K562 (cell line): ENCODE measurements around the gene MATCAP1. TPM values are rescaled to one million over a fixed set of nuclear protein-coding genes. Genes with fewer than 3 reads are reported as not detected.

Source experiments
- ESRRA ChIP-seq: fragments of 450-650 bp; IDR thresholded peaks from 2 replicates; pipeline ENCODE4 v1.6.1; 2014; ENCODE audit warnings: low read depth, mild to moderate bottlenecking, moderate library complexity, borderline replicate concordance
- GATA2 ChIP-seq: sonication (generic); formaldehyde crosslinking; IDR thresholded peaks from 2 replicates; pipeline ENCODE4 v1.4.0; 2020; ENCODE audit warnings: mild to moderate bottlenecking, missing genetic modification reagents
- HLTF ChIP-seq: fragments of 450-650 bp; IDR thresholded peaks from 2 replicates; pipeline ENCODE4 v1.6.1; 2016
- HNRNPUL1 ChIP-seq: fragments of 200-400 bp; formaldehyde crosslinking; IDR thresholded peaks from 2 replicates; pipeline ENCODE4 v1.6.1; 2017; ENCODE audit warnings: low read length
- KAT2B ChIP-seq: IDR thresholded peaks from one replicate; pipeline ENCODE4 v1.6.1; 2012; ENCODE audit warnings: low read depth, mild to moderate bottlenecking, control low read depth, inconsistent platforms, low read length, moderate library complexity
- LEF1 ChIP-seq: fragments of 450-650 bp; IDR thresholded peaks from 2 replicates; pipeline ENCODE4 v1.6.1; 2016; ENCODE audit warnings: mild to moderate bottlenecking
- PHTF2 ChIP-seq: fragments of 250-450 bp; sonication (Bioruptor Pico); IDR thresholded peaks from 2 replicates; pipeline ENCODE4 v1.5.0; 2021; ENCODE audit warnings: mild to moderate bottlenecking
- SMARCE1 ChIP-seq: fragments of 450-650 bp; IDR thresholded peaks from 2 replicates; pipeline ENCODE4 v1.7.1; 2016; ENCODE audit warnings: mild to moderate bottlenecking
- SRSF7 ChIP-seq: fragments of 200-400 bp; formaldehyde crosslinking; optimal IDR thresholded peaks from 2 replicates; pipeline ENCODE3; 2017; ENCODE audit warnings: mild to moderate bottlenecking, low read depth, low read length
- TRIM28 ChIP-seq: fragments of 450-650 bp; IDR thresholded peaks from 2 replicates; pipeline ENCODE4 v1.6.1; 2017
- ZBTB49 ChIP-seq: sonication (generic); formaldehyde crosslinking; IDR thresholded peaks from 2 replicates; pipeline ENCODE4 v1.8.0; 2022; ENCODE audit warnings: missing genetic modification reagents, mild to moderate bottlenecking, borderline replicate concordance
- ZNF354B ChIP-seq: fragments of 250-450 bp; sonication (Bioruptor Pico); IDR thresholded peaks from 2 replicates; pipeline ENCODE4 v1.4.0; 2020
- ZNF407 ChIP-seq: fragments of 450-650 bp; IDR thresholded peaks from 2 replicates; pipeline ENCODE4 v1.6.1; 2016; ENCODE audit warnings: low read depth
- ZNF57 ChIP-seq: fragments of 450-650 bp; formaldehyde crosslinking; IDR thresholded peaks from 2 replicates; pipeline ENCODE4 v1.4.0; 2020; ENCODE audit warnings: mild to moderate bottlenecking, moderate library complexity
- ZNF699 ChIP-seq: fragments of 250-450 bp; sonication (Bioruptor Pico); IDR thresholded peaks from 2 replicates; pipeline ENCODE4 v1.8.0; 2021; ENCODE audit warnings: mild to moderate bottlenecking, moderate library complexity; ENCODE audit not compliant: insufficient replicate concordance
- polyA plus RNA-seq, 8 experiments: library from polyadenylated mRNA; depleted of rRNA in 4 of 8; stranded (reverse) in 5 of 8; unstranded in 3 of 8; fragments of >200 nt; fragmentation: Nextera tagmentation in 2 of 8; fragmentation: Illumina TruSeq in 1 of 8; extraction: Ambion mirVana in 2 of 8; extraction: Trizol in 1 of 8; gene quantifications; 2 replicates each; pipeline versions ENCODE4 v1.2.1 to v1.2.3, GENCODE V29; 2011 to 2014; ENCODE audit warnings: inconsistent platforms in 1 of 8, missing spikeins in 1 of 8
- total RNA-seq, 7 experiments: library from RNA; depleted of rRNA in 6 of 7; stranded (reverse); fragments of >200 nt in 6 of 7; fragmentation: Illumina TruSeq in 2 of 7; extraction: Trizol in 2 of 7; gene quantifications; 2 replicates each; pipeline versions ENCODE4 v1.2.1 to v1.2.3, GENCODE V29; 2011 to 2021; ENCODE audit warnings: low replicate concordance in 1 of 7
- TF ChIP-seq, protein P1 (sequence below): fragments of 450-650 bp; formaldehyde crosslinking; IDR thresholded peaks from 2 replicates; pipeline ENCODE4 v1.4.0; 2022; ENCODE audit warnings: missing genetic modification characterization
- TF ChIP-seq, protein P2 (sequence below): fragments of 200-800 bp; sonication (Bioruptor generic); IDR thresholded peaks from 2 replicates; pipeline ENCODE4 v1.6.1; 2017; ENCODE audit warnings: missing genetic modification characterization, missing compliant biosample characterization

Gene MATCAP1
- total and polyA plus RNA-seq, 9 of the 15 experiments (the other 6 are each of a cell fraction or from before 2014, with no cell fraction given) = 3.4 to 20.5 (median 10.3) TPM

DNA sequence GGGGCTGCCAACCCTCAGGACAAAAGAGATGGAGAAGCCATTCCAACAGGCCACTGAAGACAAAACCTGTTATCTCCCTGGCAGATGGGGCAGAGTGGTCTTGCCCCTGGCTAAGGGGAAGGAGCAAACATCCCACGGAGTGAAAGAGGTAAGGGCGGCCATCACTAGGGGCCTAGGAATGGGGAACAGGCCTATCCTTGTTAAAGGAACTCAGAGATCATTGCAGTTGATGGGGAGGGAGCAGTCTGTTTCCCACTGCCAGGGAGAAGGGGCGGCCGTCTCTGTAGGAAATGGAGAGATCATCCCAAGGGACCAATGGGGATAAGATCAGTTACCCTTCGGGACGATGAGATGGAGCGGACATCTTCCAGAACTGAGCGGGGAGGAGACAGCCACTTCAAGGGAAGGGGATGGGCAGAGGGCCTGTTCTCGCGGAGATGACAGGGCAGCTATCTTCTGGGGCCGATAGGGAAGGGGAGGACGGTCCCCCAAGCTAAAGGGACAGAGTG is 42.6 kb upstream of the MATCAP1 start (continued):
- TF ChIP-seq SRSF7 = no peak
- no peak for TF ChIP-seq KAT2B
- TF ChIP-seq HNRNPUL1 = no peak
- no peak for TF ChIP-seq ZNF699
- no peak for TF ChIP-seq ZNF354B (CRISPR knock-in tag)
- TF ChIP-seq LEF1 = no peak
- TF ChIP-seq, protein P1, sequence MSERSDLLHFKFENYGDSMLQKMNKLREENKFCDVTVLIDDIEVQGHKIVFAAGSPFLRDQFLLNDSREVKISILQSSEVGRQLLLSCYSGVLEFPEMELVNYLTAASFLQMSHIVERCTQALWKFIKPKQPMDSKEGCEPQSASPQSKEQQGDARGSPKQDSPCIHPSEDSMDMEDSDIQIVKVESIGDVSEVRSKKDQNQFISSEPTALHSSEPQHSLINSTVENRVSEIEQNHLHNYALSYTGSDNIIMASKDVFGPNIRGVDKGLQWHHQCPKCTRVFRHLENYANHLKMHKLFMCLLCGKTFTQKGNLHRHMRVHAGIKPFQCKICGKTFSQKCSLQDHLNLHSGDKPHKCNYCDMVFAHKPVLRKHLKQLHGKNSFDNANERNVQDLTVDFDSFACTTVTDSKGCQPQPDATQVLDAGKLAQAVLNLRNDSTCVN (CRISPR knock-in tag) = 0 out of 2 replicates have a peak, but pooled peaks have one; percentile 25
- no peak for TF ChIP-seq ZNF407
- no peak for TF ChIP-seq ZBTB49 (CRISPR knock-in tag)
- no peak for TF ChIP-seq TRIM28
- peak; percentile 47; the same call in 1 of the 2 replicates for TF ChIP-seq SMARCE1
- TF ChIP-seq ESRRA = no peak
- no peak for TF ChIP-seq GATA2 (CRISPR knock-in tag)
- TF ChIP-seq, protein P2, sequence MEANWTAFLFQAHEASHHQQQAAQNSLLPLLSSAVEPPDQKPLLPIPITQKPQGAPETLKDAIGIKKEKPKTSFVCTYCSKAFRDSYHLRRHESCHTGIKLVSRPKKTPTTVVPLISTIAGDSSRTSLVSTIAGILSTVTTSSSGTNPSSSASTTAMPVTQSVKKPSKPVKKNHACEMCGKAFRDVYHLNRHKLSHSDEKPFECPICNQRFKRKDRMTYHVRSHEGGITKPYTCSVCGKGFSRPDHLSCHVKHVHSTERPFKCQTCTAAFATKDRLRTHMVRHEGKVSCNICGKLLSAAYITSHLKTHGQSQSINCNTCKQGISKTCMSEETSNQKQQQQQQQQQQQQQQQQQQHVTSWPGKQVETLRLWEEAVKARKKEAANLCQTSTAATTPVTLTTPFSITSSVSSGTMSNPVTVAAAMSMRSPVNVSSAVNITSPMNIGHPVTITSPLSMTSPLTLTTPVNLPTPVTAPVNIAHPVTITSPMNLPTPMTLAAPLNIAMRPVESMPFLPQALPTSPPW (CRISPR knock-in tag) = no peak
- no peak for TF ChIP-seq ZNF57
- no peak for TF ChIP-seq PHTF2
- 0 out of 2 replicates have a peak, but pooled peaks have one; percentile 58 for TF ChIP-seq HLTF
